ENCODE data around the gene MRPL22.

GRCh38 chr5:154940375-154940771, 500 bp upstream of the MRPL22 start:
- TF ChIP-seq CTCF (IDR thresholded peaks at IDR 0.05) (no peak), POLR2A (IDR thresholded peaks at IDR 0.05) (no peak), POLR2AphosphoS5 (IDR thresholded peaks at IDR 0.05; ENCODE audit: insufficient read depth in 1 of 2, low read depth in 1 of 2) (no peak)
